ENCODE results near the gene MCU.
"Not testable (repeated sequence)": the region's sequence is repeated elsewhere in the genome, so short reads cannot be mapped to it uniquely, and the experiment has no call there.

Gene MCU

GRCh38 chr10:72732521-72732920, 40.6 kb downstream of the MCU start:
- no peak for DNase-seq

- no peak for DNase-seq
These were observed 42.0 kb downstream of the MCU start for GRCh38 chr10:72733989-72734388.

- no peak for DNase-seq
These were observed 43.5 kb downstream of the MCU start for GRCh38 chr10:72735288-72735936.

GRCh38 chr10:72736176-72736827, 44.4 kb downstream of the MCU start:
- no peak for DNase-seq

GRCh38 chr10:72736828-72737220, 44.9 kb downstream of the MCU start:
- no peak for DNase-seq

- not testable (repeated sequence) for DNase-seq
These were observed 45.4 kb downstream of the MCU start for GRCh38 chr10:72737357-72737756.

- no peak for DNase-seq
These were observed 46.5 kb downstream of the MCU start for GRCh38 chr10:72738486-72738885.

- no peak for DNase-seq
These were observed 48.6 kb downstream of the MCU start for GRCh38 chr10:72740528-72740927.

GRCh38 chr10:72742092-72742491, 50.1 kb downstream of the MCU start:
- no peak for DNase-seq

- DNase-seq: no peak
These were observed 50.9 kb downstream of the MCU start for GRCh38 chr10:72742797-72743196.

- no peak for DNase-seq
These were observed 52.6 kb downstream of the MCU start for GRCh38 chr10:72744566-72744965.

- DNase-seq: no peak
These were observed 54.8 kb downstream of the MCU start for GRCh38 chr10:72746426-72747363.

GRCh38 chr10:72747521-72747920, 55.6 kb downstream of the MCU start:
- no peak for DNase-seq

GRCh38 chr10:72753760-72754231, 61.9 kb downstream of the MCU start:
- peak; percentile 96 to 97 for DNase-seq

- no peak for DNase-seq
These were observed 62.5 kb downstream of the MCU start for GRCh38 chr10:72754275-72755032.

- DNase-seq: no peak
These were observed 64.9 kb downstream of the MCU start for GRCh38 chr10:72756674-72757385.

- DNase-seq: no peak
These were observed 65.8 kb downstream of the MCU start for GRCh38 chr10:72757732-72758131.

- not testable (repeated sequence) for DNase-seq
These were observed 67.0 kb downstream of the MCU start for GRCh38 chr10:72758930-72759329.

GRCh38 chr10:72759584-72759983, 67.6 kb downstream of the MCU start:
- DNase-seq: no peak

GRCh38 chr10:72761498-72761897, 69.6 kb downstream of the MCU start:
- DNase-seq: no peak

GRCh38 chr10:72762042-72762441, 70.1 kb downstream of the MCU start:
- no peak for DNase-seq

- DNase-seq: no peak
These were observed 71.3 kb downstream of the MCU start for GRCh38 chr10:72763201-72763600.

Data from AML-193 (cell line).